K562 (cell line): ENCODE results near the gene FAM171A2. TPM values are rescaled to one million over a fixed set of nuclear protein-coding genes. Genes with fewer than 3 reads are reported as not detected.
A peak's percentile ranks its signal among the peaks of the same experiment; 100 is the strongest.

Experiments used
- ATAC-seq: fragments of 200-7000 bp; cut with Tn5 transposase; 3 replicates; pipeline ENCODE4 v1.9.1; 2020; ENCODE audit warnings: moderate library complexity
- BruUV-seq: library from RNA; stranded (reverse); fragments of 400-500 nt; replicated peaks from 2 replicates; lab custom pipeline; 2021; lab: Mats Ljungman, UMichigan
- CTCF ChIA-PET: fragments of 300-600 bp; formaldehyde crosslinking; extraction: SDS; loops from one replicate; lab custom pipeline; 2021; ENCODE audit warnings: low intra/inter-chr PET ratio; lab: Yijun Ruan, JAX
- POLR2A ChIA-PET: fragments of 300-600, 350-650 bp; sonication (Branson Sonifier 250); formaldehyde crosslinking; extraction: SDS; loops from one replicate; lab custom pipeline; 2021; ENCODE audit warnings: antibody characterized with exemption, inconsistent platforms; lab: Yijun Ruan, JAX
- DNase-seq, 4 experiments: peaks; one replicate each; pipeline versions ENCODE4 v3.0.0 to v3.0.0-alpha.2; 2011 to 2018; ENCODE audit warnings: low spot score in 3 of 4, mixed read lengths in 3 of 4; ENCODE audit errors: extremely low read depth in 1 of 4
- FAIRE-seq: peaks from 2 replicates; lab custom pipeline; 2011; peaks lifted over from hg19 to GRCh38; lab: Jason Lieb, UNC
- H2AFZ ChIP-seq: 2 replicates; pipeline ENCODE4 v1.6.0; 2011; ENCODE audit warnings: low read depth, low read length, control low read depth, inconsistent platforms
- H3K27ac ChIP-seq: fragments of 200-600 bp; 3 replicates; pipeline ENCODE4 v1.8.0; 2011; ENCODE audit warnings: low read depth, mild to moderate bottlenecking, control low read depth, inconsistent platforms, low read length, moderate library complexity, mixed read lengths; ENCODE audit errors: extremely low read depth
- H3K27me3 ChIP-seq, 2 experiments: fragments of 300-600 bp in 1 of 2; 2 replicates in 1 of 2; 3 replicates in 1 of 2; pipeline versions ENCODE4 v1.6.0 to v1.8.0; 2011; ENCODE audit warnings: inconsistent platforms in 2 of 2, low read length in 2 of 2, mild to moderate bottlenecking in 1 of 2, mixed read lengths in 1 of 2, moderate library complexity in 1 of 2; ENCODE audit not compliant: control insufficient read depth in 2 of 2, insufficient read depth in 2 of 2
- H3K36me3 ChIP-seq: fragments of 300-600 bp; 3 replicates; pipeline ENCODE4 v1.8.0; 2011; ENCODE audit warnings: mild to moderate bottlenecking, low read length, inconsistent platforms; ENCODE audit not compliant: control insufficient read depth, insufficient read depth
- H3K4me1 ChIP-seq, 2 experiments: fragments of 200-600 bp in 1 of 2; replicated peaks in 1 of 2; 2 replicates in 1 of 2; 3 replicates in 1 of 2; pipeline versions ENCODE4 v1.5.1 to v1.8.0; 2011; ENCODE audit warnings: inconsistent platforms in 2 of 2, low read length in 2 of 2, mild to moderate bottlenecking in 1 of 2, mixed read lengths in 1 of 2, moderate library complexity in 1 of 2; ENCODE audit not compliant: control insufficient read depth in 2 of 2, insufficient read depth in 2 of 2
- H3K4me2 ChIP-seq: 2 replicates; pipeline ENCODE4 v1.6.1; 2011; ENCODE audit warnings: low read length, control low read depth, inconsistent platforms, mixed read lengths; ENCODE audit not compliant: insufficient read depth
- H3K4me3 ChIP-seq: fragments of 200-600 bp; sonication (generic), shearing (Covaris generic); 2 replicates; pipeline ENCODE4 v1.5.1; 2016; ENCODE audit warnings: control low read depth, inconsistent platforms
- H3K79me2 ChIP-seq: fragments of 200-600 bp; 3 replicates; pipeline ENCODE4 v1.8.0; 2011; ENCODE audit warnings: low read length, inconsistent platforms; ENCODE audit not compliant: control insufficient read depth, insufficient read depth
- H3K9ac ChIP-seq, 2 experiments: 2 replicates each; pipeline versions ENCODE4 v1.6.0 to v1.6.1; 2011; ENCODE audit warnings: low read depth in 2 of 2, low read length in 2 of 2, control low read depth in 1 of 2, inconsistent platforms in 1 of 2, mild to moderate bottlenecking in 1 of 2, mixed read lengths in 1 of 2; ENCODE audit not compliant: insufficient read depth in 1 of 2
- H3K9me1 ChIP-seq: one replicate; pipeline ENCODE4 v1.6.0; 2011; ENCODE audit warnings: inconsistent platforms, mild to moderate bottlenecking, low read length, moderate library complexity; ENCODE audit not compliant: control insufficient read depth, insufficient read depth
- H3K9me3 ChIP-seq: replicated peaks from 2 replicates; pipeline ENCODE4 v1.5.1; 2011; ENCODE audit warnings: low read depth, low read length, inconsistent platforms; ENCODE audit not compliant: control insufficient read depth, insufficient read depth
- H4K20me1 ChIP-seq: replicated peaks from 2 replicates; pipeline ENCODE4 v1.6.1; 2011; ENCODE audit warnings: low read length, inconsistent platforms, mixed read lengths; ENCODE audit not compliant: control insufficient read depth, insufficient read depth
- CBFA2T3 ChIP-seq: fragments of 450-650 bp; IDR thresholded peaks from 2 replicates; pipeline ENCODE4 v1.6.1; 2017
- CCAR2 ChIP-seq: fragments of 200-400 bp; formaldehyde crosslinking; IDR thresholded peaks from 2 replicates; pipeline ENCODE4 v1.6.1; 2017; ENCODE audit warnings: mild to moderate bottlenecking, low read depth, low read length
- DDX20 ChIP-seq: fragments of 450-650 bp; IDR thresholded peaks from 2 replicates; pipeline ENCODE4 v1.6.1; 2016; ENCODE audit warnings: missing genetic modification characterization, low read depth, mild to moderate bottlenecking, missing compliant biosample characterization, moderate library complexity
- HOXB6 ChIP-seq: fragments of 250-450 bp; sonication (Bioruptor Pico); IDR thresholded peaks from 2 replicates; pipeline ENCODE4 v1.5.1; 2022; ENCODE audit warnings: mild to moderate bottlenecking, borderline replicate concordance
- ILF3 ChIP-seq: fragments of 450-650 bp; IDR thresholded peaks from 2 replicates; pipeline ENCODE4 v1.6.1; 2018; ENCODE audit warnings: antibody characterized with exemption, mild to moderate bottlenecking, moderate library complexity, borderline replicate concordance
- ILK ChIP-seq: fragments of 450-650 bp; IDR thresholded peaks from 2 replicates; pipeline ENCODE4 v1.6.1; 2016; ENCODE audit warnings: missing genetic modification characterization, low read depth, mild to moderate bottlenecking, missing compliant biosample characterization, moderate library complexity, borderline replicate concordance
- NR1H2 ChIP-seq: sonication (generic); formaldehyde crosslinking; IDR thresholded peaks from 2 replicates; pipeline ENCODE4 v1.4.0; 2020; ENCODE audit warnings: mild to moderate bottlenecking, missing genetic modification reagents
- RBM39 ChIP-seq: fragments of 200-400 bp; formaldehyde crosslinking; optimal IDR thresholded peaks from 2 replicates; pipeline ENCODE3; 2018; ENCODE audit warnings: low read depth, low read length
- U2AF1 ChIP-seq: fragments of 200-400 bp; formaldehyde crosslinking; optimal IDR thresholded peaks from 2 replicates; pipeline ENCODE3; 2017; ENCODE audit warnings: mild to moderate bottlenecking, low read depth, low read length, moderate library complexity
- ZNF436 ChIP-seq: fragments of 250-450, 450-650 bp; sonication (Bioruptor Pico); formaldehyde crosslinking; IDR thresholded peaks from 2 replicates; pipeline ENCODE4 v1.7.0; 2020; ENCODE audit warnings: mild to moderate bottlenecking
- ZNF76 ChIP-seq: fragments of 250-450 bp; sonication (Bioruptor Pico); IDR thresholded peaks from 2 replicates; pipeline ENCODE4 v1.4.0; 2020; ENCODE audit warnings: mild to moderate bottlenecking, moderate library complexity, borderline replicate concordance
- WGBS: fragments of 100-300 bp; shearing (Covaris generic); methylation state at CpG from one replicate; pipeline ENCODE4 v1.1.6; 2016; ENCODE audit warnings: low coverage, mixed read lengths; ENCODE audit not compliant: insufficient coverage; ENCODE audit errors: missing lambda C conversion rate; 5-methylcytosine and 5-hydroxymethylcytosine counted together
- in situ Hi-C: fragments of 300-500 bp; cut with MboI; formaldehyde crosslinking; loops from 4 replicates; pipeline ENCODE4 v1.15.0; 2018; ENCODE audit warnings: inconsistent platforms, mixed read lengths
- intact Hi-C: fragments of 100-400 bp; cut with micrococcal nuclease; formaldehyde crosslinking; loops from 2 replicates; pipeline ENCODE4 v1.14.2; 2022
- polyA plus RNA-seq, 8 experiments: library from polyadenylated mRNA; depleted of rRNA in 4 of 8; stranded (reverse) in 5 of 8; unstranded in 3 of 8; fragments of >200 nt; fragmentation: Nextera tagmentation in 2 of 8; fragmentation: Illumina TruSeq in 1 of 8; extraction: Ambion mirVana in 2 of 8; extraction: Trizol in 1 of 8; gene quantifications; 2 replicates each; pipeline versions ENCODE4 v1.2.1 to v1.2.3, GENCODE V29; 2011 to 2014; ENCODE audit warnings: inconsistent platforms in 1 of 8, missing spikeins in 1 of 8
- total RNA-seq, 7 experiments: library from RNA; depleted of rRNA in 6 of 7; stranded (reverse); fragments of >200 nt in 6 of 7; fragmentation: Illumina TruSeq in 2 of 7; extraction: Trizol in 2 of 7; gene quantifications; 2 replicates each; pipeline versions ENCODE4 v1.2.1 to v1.2.3, GENCODE V29; 2011 to 2021; ENCODE audit warnings: low replicate concordance in 1 of 7
- TF ChIP-seq, protein P1 (sequence below): fragments of 200-800 bp; sonication (Bioruptor generic); IDR thresholded peaks from 2 replicates; pipeline ENCODE4 v1.6.1; 2017; ENCODE audit warnings: missing genetic modification characterization, missing compliant biosample characterization
- TF ChIP-seq, protein P2 (sequence below), 2 experiments: fragments of 450-650 bp in 1 of 2; sonication (generic) in 1 of 2; formaldehyde crosslinking; conservative IDR thresholded peaks; 2 replicates each; pipeline versions ENCODE4 v1.4.0 to v1.8.1; 2020 to 2022; ENCODE audit warnings: mild to moderate bottlenecking in 1 of 2, missing genetic modification reagents in 1 of 2

The FAM171A2 gene
- total and polyA plus RNA-seq, 9 of the 15 experiments (the other 6 are each of a cell fraction or from before 2014, with no cell fraction given), result 0.10 to 10.2 (median 2.0) TPM; not detected in 1

- H3K9me3 ChIP-seq, result no peaks in the 10 kb centered on the region
- DNase-seq (no peak), ATAC-seq (no peak), FAIRE-seq (no peak)
- H4K20me1 ChIP-seq, result peaks cover 9% of the 10 kb centered on the region
- TF ChIP-seq NR1H2 (CRISPR knock-in tag) (no peak), RBM39 (no peak), ZNF76 (no peak), ZNF436 (no peak), DDX20 (tag) (no peak), CBFA2T3 (no peak), ILF3 (no peak), U2AF1 (no peak), HOXB6 (CRISPR knock-in tag) (no peak), CCAR2 (no peak), ILK (no peak)
- TF ChIP-seq, protein P1, sequence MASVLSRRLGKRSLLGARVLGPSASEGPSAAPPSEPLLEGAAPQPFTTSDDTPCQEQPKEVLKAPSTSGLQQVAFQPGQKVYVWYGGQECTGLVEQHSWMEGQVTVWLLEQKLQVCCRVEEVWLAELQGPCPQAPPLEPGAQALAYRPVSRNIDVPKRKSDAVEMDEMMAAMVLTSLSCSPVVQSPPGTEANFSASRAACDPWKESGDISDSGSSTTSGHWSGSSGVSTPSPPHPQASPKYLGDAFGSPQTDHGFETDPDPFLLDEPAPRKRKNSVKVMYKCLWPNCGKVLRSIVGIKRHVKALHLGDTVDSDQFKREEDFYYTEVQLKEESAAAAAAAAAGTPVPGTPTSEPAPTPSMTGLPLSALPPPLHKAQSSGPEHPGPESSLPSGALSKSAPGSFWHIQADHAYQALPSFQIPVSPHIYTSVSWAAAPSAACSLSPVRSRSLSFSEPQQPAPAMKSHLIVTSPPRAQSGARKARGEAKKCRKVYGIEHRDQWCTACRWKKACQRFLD (CRISPR knock-in tag), result no peak
- TF ChIP-seq, protein P2, sequence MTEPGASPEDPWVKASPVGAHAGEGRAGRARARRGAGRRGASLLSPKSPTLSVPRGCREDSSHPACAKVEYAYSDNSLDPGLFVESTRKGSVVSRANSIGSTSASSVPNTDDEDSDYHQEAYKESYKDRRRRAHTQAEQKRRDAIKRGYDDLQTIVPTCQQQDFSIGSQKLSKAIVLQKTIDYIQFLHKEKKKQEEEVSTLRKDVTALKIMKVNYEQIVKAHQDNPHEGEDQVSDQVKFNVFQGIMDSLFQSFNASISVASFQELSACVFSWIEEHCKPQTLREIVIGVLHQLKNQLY (CRISPR knock-in tag; conservative IDR thresholded peaks at IDR 0.05), result no peak
- in situ Hi-C loops, result no loop called here
- no peak overlapping the region for H3K27ac ChIP-seq
- H3K9me1 ChIP-seq, result no peaks in the 10 kb centered on the region
- ChIA-PET POLR2A (interaction anchor here (0.7 to 1.0 kb wide), 2 partner anchors 11 to 12 kb away, joined by 3 read pairs; no protein-coding TSS in a partner anchor), CTCF (no interaction called here)
- H3K4me3 ChIP-seq, result no peak overlapping the region
- no peaks in the 10 kb centered on the region for H3K36me3 ChIP-seq
- BruUV-seq, result no TSS peak
- intact Hi-C loops, result no loop called here
- peaks cover 0 to 37% of the 10 kb centered on the region in 2 experiments; a peak in 3 of 5 replicates for H3K4me1 ChIP-seq
- H3K27me3 ChIP-seq, result no peaks in the 10 kb centered on the region
- H3K9ac ChIP-seq, result peak overlapping the region in 1 of 2 experiments; percentile 26; a peak in 1 of 4 replicates
- no peak overlapping the region for H2AFZ ChIP-seq
- 60% methylated on average over 9 of the region's 9 CpGs for WGBS
- no peak overlapping the region for H3K4me2 ChIP-seq
- H3K79me2 ChIP-seq, result no peaks in the 10 kb centered on the region
Observed at GRCh38 chr17:44358066-44358465, 5.6 kb downstream of the FAM171A2 start.
